Panc1 (cell line): ENCODE results near the gene DALRD3.

Experiments
- TCF7L2 ChIP-seq: IDR thresholded peaks from 2 replicates; pipeline ENCODE4 v1.6.1; 2011; ENCODE audit warnings: mild to moderate bottlenecking, low read depth, low read length, inconsistent platforms
- TF ChIP-seq, protein P1 (sequence below): fragments of 450-650 bp; IDR thresholded peaks from 2 replicates; pipeline ENCODE4 v1.5.1; 2017; ENCODE audit warnings: mild to moderate bottlenecking
- TF ChIP-seq, protein P2 (sequence below), 2 experiments: IDR thresholded peaks; 2 replicates each; pipeline ENCODE4 v1.6.1; 2011 to 2012; ENCODE audit warnings: low read depth in 2 of 2, control low read depth in 1 of 2, low read length in 1 of 2, mild to moderate bottlenecking in 1 of 2, moderate library complexity in 1 of 2; ENCODE audit not compliant: insufficient read depth in 1 of 2

DNA sequence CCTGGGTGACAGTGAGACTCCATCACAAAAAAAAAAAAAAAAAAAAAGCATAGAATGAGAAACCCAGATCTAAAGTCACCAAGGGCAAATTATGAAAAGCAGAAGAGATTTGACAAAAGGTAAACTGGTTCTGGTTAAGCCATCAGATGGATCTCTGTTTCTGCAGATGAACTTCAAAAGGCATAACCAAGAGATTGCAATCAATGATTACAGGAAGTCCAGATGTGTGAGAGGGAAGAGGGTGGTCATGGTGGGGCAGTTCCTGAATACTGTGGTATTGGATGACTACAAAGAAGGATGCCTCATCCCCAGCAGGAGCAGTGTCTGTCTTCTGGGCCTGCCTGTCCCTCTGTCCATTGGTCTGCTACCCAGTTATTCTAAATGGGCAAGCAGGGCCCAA lies 24.5 kb downstream of the DALRD3 start:
- TF ChIP-seq, protein P1, sequence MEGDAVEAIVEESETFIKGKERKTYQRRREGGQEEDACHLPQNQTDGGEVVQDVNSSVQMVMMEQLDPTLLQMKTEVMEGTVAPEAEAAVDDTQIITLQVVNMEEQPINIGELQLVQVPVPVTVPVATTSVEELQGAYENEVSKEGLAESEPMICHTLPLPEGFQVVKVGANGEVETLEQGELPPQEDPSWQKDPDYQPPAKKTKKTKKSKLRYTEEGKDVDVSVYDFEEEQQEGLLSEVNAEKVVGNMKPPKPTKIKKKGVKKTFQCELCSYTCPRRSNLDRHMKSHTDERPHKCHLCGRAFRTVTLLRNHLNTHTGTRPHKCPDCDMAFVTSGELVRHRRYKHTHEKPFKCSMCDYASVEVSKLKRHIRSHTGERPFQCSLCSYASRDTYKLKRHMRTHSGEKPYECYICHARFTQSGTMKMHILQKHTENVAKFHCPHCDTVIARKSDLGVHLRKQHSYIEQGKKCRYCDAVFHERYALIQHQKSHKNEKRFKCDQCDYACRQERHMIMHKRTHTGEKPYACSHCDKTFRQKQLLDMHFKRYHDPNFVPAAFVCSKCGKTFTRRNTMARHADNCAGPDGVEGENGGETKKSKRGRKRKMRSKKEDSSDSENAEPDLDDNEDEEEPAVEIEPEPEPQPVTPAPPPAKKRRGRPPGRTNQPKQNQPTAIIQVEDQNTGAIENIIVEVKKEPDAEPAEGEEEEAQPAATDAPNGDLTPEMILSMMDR = no peak
- TF ChIP-seq, protein P2, sequence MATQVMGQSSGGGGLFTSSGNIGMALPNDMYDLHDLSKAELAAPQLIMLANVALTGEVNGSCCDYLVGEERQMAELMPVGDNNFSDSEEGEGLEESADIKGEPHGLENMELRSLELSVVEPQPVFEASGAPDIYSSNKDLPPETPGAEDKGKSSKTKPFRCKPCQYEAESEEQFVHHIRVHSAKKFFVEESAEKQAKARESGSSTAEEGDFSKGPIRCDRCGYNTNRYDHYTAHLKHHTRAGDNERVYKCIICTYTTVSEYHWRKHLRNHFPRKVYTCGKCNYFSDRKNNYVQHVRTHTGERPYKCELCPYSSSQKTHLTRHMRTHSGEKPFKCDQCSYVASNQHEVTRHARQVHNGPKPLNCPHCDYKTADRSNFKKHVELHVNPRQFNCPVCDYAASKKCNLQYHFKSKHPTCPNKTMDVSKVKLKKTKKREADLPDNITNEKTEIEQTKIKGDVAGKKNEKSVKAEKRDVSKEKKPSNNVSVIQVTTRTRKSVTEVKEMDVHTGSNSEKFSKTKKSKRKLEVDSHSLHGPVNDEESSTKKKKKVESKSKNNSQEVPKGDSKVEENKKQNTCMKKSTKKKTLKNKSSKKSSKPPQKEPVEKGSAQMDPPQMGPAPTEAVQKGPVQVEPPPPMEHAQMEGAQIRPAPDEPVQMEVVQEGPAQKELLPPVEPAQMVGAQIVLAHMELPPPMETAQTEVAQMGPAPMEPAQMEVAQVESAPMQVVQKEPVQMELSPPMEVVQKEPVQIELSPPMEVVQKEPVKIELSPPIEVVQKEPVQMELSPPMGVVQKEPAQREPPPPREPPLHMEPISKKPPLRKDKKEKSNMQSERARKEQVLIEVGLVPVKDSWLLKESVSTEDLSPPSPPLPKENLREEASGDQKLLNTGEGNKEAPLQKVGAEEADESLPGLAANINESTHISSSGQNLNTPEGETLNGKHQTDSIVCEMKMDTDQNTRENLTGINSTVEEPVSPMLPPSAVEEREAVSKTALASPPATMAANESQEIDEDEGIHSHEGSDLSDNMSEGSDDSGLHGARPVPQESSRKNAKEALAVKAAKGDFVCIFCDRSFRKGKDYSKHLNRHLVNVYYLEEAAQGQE (IDR thresholded peaks at IDR 0.05; ENCODE audit: insufficient read depth in 1 of 2, low read depth in 2 of 2, low read length in 1 of 2) = no peak
- no peak for TF ChIP-seq TCF7L2
